HG03196 (cell line): ENCODE data around the gene PGR.

Experiments
- ATAC-seq: cut with Tn5 transposase; IDR thresholded peaks from one replicate; pipeline ENCODE4 v1.9.1; 2021; ENCODE audit not compliant: unreplicated experiment

Gene PGR

DNA sequence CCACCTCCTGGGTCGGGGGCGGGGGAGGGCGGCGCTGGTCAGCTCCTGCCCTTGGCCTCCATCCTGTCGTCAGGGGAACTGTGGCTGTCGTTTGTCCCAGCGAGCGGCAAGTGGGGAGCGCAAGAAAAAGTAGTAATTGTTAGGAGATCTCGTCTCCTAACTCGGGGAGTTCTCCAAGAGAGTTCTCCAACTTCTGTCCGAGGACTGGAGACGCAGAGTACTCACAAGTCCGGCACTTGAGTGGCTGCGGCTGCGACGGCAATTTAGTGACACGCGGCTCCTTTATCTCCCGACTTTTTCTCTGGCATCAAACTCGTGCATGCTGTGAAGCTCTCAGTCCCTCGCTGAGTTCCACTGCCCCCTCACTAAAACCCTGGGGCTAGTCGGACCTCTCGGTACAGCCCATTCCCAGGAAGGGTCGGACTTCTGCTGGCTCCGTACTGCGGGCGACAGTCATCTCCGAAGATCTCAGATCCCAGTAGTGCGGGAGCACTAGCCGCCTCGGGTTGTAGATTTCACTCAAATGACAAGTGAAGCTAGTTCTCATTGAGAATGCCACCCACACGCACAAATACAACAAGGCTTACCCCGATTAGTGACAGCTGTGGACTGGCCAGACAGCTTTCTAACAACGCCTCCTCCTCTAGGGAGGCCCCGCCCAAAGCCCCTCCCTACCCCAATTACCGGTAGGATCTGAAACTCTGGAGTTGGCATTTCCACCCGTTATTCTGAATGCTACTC lies at the start of gene PGR:
Gene PGR (minus strand): TSS at position 611 of the 741 bp plus-strand sequence. CDS start 743 bp downstream, outside the sequence.
- ATAC-seq, result no peak

DNA sequence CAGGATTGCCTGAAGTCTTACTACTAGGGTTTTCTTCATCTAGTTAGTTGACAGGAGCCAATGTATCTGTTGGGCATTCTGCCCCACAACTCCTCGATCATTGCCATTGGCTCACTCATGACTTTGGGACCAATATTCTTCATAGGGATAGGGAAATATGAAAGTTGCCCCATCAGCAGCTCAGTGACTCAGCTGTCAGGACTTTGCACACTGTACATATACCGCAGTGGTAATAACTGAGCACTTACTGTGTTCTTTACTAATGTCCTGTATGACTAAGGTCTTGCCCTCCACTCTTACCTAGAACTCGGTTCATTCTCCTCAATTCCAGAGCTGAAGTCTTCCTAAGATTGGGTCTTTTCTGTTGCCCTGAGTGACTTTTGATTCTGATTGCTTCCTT lies 46.8 kb upstream of the PGR start:
- ATAC-seq, result no peak

DNA sequence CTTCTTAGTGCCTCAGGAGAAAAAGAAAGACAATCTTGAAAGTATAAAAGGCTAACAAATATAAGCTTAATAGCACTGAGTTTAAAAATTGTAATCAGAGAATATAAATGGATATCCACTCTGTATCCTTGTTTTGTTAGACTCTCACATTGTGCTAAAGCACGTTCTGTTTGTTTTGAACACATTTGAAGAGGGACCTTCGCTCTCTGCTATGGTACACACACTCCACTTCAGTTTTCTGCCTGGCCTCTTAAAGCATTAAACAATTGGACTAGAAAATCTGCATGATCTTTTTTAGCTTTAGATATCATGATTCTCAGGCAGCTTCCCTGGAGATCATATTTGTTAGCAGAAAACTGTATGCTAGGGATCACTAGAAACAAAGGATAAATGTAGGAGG lies 40.3 kb upstream of the PGR start:
- ATAC-seq, result no peak

DNA sequence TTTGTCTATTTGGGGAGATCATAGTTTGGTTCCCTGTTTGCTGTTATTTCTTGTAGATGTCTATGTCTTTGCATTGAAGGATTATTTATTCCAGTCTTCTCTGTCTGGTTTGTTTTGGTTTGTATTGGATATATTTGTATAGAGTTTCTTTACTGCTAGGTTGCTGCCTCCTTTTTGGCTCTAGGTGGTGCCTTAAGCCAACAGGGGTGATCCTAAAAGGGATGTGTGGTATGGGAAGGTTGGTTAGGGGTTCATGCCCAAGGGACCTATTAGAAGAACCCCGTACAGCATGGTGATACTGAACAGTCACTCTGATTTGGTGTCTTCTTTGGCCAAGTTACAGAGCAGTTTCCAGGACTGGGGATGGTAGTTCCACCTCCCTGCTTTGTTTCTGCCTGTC lies 36.4 kb upstream of the PGR start:
- ATAC-seq, result no peak

DNA sequence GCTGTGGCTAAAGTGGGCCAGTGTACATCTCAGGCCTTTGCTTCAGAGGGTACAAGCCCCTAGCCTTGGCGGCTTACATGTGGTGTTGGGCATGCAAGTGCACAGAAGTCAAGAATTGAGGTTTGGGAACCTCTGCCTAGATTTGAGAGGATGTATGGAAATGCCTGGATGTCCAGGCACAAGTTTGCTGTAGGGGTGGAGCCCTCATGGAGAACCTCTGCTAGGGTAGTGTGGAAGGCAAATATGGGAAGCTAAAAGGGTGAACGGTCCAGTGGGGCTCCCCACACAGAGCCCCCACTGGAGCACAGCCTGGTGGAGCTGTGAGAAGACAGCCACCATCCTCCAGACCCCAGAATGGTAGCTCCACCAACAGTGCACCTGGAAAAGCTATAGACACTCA lies 28.5 kb upstream of the PGR start:
- ATAC-seq, result no peak

DNA sequence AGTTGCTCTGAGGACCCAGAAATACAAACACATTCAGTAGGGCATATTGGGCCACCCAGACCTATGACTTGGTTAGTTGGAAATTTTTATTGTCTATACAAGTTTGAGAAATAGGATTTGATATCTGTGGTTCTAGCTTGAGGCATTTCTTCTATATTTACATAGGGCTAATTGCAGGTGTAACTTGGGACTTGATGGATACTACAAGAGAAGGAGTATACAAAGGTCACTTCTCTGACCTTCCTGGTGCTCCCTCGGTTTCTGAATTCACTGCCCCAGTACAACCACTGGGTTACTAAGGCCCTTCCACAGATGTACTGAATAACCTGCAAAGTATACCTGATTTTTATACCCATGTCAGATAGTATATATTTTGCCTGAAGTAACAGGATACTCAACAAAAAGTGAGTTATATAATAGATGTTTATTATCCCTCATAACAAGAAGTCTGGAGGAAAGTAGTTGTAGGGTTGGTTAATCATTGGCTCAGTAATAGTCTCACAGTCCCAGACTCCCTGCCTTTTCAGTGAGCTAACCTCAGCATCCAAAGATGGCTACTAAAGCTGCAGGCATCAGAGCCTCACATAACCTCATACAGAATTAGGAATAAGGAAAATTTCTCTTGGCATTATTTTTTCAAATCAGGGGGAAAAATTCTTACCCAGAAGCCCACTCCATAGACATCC lies 8.8 kb upstream of the PGR start:
- ATAC-seq, result no peak

DNA sequence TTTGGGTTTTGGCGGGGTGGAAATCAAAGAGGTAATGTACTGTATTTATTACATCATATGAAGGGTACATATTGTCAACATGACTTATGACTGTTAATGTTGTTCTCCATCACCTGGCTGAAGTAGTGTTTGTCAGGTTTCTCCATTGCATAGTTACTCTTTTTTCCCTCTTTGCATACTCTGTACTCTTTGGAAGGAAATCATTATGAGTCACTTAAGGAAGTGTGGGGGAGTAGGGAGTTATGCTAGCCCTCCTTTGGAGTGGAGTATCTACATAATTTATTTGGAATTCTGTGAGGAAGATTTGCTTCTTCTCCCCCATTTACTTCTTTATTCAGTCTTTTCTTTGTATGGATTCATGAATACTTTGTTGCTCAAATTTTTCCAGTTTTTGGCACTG lies 3.6 kb upstream of the PGR start:
- ATAC-seq, result no peak

DNA sequence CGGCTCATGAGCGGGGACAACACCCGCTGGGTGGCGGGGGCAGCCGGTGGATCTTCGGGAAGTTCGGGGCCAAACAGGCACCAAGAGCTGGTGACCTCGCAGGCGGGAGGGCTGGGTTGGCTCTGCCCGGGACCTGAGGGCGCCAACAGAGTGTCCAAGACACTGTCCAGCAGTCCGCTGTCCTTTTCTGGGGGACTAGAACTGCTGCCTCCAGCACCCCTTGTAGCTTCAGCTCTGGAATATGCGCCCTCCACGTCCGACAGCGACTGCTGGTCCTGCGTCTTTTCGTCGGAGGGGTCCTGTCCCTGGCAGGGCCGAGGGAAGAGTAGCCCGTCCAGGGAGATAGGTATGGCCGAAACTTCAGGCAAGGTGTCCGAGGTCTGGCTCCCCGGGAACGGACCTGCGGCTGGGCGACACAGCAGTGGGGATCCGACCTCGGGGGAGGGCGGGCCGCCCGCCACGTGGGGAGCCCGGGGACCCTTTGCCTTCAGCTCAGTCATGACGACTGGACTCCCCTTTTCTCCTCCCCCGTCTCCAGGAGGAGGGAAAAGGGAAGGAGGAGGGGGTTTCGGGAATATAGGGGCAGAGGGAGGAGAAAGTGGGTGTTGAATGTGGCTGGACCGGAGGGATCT lies 926 bp downstream of the PGR start:
- no peak for ATAC-seq

DNA sequence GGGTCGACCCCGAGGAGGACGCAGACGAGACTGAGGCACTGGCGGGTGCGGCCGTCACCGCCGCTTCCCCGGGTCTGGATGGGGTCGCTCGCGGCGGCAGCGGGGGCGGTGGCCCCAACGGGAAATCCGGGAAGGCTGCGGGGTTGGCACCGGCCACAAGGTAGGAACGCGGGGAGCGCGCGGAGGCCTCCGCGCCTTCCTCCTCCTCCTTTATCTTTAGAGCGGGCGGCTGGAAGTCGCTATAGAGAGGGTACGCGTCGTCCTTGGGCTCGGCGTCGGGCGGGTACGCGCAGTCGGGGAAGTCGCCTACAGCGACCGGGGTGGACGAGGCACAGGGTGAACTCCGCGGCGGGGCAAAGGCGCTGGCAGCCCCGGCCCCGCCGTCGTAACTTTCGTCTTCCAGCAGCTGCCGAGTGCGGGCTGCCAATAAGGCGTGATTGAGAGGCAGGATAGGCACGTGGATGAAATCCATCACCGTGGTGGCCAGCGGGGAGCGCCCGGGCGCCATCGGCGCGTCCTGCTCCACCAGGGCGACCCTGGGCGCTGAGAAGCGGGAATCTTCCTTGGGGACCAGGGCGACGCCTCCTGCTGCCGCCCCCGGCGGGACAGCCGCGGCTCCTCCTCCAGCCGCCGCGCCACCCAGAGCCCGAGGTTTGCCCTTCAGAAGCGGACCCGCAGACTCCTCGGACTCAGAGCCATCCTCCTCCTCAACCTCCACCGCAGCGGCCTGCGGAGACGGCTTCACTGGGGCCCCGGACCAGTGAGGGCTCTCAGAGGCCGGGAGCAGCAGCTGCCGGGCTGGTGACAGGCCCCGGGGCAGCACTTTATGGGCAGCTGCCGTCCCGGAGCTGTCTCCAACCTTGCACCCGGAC lies 1.7 kb downstream of the PGR start:
- ATAC-seq, result no peak

DNA sequence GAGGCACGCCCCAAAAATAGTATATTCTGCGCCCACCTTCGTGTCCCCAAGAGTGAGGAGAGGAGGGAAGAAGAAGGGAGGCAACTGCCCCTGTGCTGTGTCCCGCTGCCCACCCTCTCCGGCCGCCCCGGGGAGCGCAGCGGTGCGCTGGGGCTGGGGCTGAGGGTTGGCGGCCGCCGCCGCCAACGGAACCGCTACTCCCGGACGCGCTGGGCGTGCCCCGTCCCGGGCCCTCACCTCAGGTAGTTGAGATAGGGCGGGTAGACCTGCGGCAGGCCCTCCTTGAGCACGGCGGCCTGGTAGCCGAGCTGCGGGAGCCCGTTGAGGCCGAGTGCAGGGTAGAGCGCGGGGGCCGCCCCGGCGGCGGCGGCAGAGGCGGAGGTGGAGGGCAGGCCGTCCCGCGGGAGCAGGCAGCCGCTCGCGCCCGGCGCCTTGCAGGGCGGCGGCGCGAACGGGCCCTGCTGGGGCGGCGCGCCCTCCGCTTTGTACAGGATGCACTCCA lies 2.4 kb downstream of the PGR start:
- ATAC-seq, result no peak

DNA sequence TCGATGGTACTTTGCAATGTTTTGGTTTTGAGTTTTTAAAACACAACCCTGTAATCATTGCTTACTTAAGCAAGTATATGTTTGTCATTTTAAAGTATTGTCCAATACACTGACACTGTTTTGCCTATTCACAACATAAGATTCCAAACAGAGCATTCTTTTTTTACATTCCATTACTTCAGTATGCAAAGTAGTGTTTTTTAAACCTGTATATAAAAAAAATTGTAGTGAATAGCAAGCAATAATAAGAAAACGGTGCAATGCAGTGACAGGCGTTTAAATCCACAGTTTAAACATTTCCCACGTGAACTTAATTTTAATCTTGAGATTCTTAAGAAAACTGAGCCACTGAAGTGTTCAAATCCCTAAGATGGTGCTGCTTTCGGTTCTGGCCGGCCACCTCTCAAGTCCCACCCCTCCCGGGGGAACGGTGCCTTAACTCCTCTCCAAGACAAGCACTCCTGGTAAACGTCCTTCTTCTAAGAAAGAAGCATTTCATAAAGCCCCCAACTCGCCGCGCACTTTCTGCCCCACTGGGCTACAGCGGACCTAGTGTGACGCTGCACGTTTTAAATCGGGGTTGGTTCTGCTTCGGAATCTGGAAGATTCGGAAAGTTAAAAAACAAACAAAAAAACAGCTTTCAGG lies 2.9 kb downstream of the PGR start:
- no peak for ATAC-seq

DNA sequence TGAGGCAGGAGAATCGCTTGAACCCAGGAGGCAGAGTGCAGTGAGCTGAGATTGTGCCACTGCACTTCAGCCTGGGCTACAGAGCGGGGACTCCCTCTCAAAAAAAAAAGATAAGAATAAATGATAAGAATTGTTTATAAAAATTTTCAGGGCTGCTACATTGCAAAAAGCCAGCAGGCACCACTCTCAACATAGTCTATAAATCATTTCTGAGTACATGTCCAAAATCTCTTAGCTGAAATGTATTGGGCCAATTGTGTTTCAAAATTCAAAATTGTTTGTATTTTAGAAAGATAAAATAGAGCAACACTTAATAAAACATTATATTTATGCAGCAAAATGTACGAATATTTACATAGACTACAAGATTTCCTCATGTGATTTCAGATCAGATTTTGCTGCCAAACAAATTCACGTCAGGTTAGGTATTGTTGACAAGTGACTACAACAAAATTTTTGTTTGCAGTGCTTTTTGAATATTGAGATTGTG lies 13.9 kb downstream of the PGR start:
- ATAC-seq, result no peak

DNA sequence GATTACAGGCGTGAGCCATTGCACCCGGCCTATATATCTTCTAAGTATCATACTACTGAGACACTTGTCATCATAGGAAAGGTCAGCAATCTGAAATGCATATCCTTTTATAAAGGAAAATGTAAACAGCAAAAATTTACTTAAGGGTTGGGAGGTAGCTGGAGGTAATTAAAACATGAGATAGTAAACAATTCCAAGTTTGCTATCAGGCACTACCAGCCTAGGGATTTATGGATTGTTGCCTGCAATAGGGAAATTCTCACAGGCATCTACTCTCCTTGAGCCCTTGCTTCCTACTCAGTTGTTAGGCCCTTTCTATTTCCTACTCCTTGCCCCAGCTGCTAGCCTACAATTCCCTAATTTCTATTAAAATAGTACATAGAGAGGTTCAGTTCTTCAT lies 16.1 kb downstream of the PGR start:
- ATAC-seq, result no peak

DNA sequence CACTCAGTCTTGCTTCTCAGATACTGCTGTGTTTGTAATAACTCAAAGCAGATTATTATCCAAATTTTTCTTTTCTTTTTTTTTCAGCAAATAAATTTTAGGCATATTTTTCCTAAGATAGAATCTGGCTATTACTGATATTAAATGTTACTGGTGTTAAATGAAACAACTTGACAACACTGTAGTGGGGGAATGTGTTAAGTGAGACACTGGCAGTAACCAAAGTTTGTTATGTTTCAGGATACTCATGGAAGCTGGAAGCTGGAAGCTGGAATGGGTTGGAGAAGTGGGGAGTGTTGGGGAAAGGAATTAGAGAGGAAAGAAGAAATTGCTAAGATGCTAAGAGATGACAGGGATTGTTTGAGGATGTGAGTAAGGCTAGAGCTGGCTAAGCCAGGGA lies 24.9 kb downstream of the PGR start:
- ATAC-seq, result no peak

DNA sequence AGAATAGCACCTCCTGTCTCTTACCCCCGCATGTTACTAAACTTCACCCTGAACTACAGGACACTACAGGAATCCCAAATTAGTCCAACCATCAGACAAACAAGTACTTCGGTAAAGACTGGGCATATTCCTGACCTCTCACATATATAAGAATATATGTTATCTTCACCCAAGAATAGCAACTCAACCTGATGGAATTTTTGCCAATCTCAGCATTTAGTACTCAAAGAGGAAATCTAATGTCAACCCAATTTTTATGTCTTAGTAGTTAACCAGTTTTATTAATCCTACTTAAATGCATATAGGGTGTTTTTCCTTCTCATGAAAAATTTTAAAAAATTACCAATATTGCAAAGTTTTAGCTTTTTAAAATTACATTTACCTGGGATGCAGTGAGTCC lies 26.2 kb downstream of the PGR start:
- ATAC-seq, result no peak

DNA sequence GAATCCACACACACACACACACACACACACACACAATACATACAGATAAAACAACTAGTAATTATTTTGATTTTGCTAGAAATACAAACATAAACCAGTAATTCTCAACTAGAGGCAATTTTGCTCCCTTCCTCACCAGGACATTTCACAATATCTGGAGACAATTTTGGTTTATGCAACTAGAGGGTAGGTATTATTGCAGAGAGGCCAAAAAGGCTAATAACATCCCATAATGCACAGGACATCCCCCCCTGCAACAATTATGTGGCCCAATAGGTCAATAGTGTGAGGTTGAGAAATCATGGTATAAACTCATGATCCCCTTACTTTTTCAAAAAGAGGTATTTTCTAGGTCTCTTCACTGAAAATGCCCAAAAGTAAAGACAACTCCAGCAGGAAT lies 29.0 kb downstream of the PGR start:
- no peak for ATAC-seq

DNA sequence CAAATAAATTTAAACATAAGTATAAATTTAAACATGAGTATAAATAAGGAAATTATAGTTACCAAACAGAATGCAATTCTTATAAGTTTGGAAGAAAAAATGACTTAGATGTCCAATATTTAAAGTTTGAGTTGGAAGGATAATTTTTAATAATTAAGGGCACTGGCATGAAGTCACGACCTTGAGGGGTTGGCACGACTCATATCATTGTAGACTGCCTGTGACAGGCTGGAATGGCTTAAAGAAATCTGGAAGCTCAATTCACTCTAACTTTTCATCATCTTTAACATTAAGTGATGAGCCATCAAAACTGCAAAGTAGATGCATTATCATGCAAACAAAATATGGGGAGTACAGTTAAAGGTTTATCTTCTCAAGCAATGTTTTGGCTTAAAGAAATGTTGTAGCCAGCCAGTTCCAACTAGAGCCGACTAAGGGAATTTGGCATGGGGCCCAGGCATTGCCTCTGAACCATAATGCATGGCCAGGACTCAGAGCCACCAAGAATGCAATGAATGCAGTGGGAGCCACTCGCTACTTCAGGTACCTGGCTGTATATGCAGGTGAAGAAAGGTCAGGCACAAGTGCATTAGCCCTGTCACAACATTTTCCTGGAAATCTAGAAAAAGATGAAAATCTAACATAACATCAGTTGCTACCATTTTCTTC lies 33.4 kb downstream of the PGR start:
- ATAC-seq, result no peak

DNA sequence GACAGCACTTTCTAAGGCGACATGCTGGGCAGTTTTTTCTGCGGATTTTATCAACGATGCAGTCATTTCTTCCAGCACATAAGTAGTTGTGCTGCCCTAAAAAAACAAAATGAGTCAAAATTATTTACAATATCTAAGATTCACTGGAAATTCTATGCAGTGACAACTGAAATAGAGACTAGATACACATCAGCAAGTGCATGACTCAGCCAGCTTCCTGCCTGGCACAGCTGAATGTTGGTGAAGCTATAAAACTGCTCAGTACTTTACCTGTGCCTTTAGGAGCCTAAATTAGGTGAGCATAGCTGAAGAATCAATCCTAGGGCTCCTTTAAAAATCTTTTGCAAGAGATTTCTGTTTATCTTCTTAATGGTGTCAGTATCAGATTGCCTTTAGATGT lies 37.8 kb downstream of the PGR start:
- no peak for ATAC-seq

DNA sequence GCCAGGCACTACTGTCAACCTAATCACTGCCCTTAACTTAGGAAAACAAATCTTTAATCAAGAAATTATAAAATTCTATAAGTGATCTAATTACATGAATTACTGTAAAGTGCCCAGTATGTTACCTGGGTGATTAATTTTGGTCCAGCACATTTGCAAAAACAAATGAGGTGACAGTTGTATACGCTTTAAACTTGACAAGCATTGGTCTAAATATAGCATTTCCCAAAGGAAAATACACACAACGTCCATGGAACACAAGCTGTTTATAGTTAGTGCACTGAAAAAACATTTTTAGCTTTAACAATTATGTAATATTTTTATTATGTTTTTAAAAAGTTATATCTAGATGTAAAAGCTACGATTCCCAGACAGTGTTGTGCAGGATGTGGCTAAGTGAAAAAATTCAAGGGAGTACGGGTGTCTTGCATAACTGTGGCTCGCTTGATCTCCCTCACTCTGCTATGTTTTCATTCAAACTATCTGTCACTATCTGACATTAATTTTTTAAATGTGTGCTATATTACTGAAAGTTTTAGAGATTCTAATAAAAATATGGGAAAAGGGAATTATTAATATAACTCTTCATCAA lies 38.8 kb downstream of the PGR start:
- no peak for ATAC-seq

DNA sequence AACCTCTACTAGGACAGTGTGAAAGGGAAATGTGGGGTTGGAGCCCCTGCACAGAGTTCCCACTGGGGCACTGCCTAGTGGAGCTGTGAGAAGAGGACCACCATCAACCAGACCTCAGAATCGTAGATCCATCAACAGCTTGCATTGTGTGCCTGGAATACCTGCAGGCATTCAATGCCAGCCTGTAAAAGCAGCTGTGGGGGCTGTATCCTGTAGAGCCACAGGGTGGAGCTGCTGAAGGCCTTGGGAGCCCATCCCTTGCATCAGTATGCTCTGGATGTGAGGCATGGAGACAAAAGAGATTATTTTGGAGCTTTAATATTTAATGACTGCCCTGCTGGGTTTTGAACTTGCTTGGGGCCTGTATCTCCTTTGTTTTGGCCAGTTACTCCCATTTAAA lies 46.3 kb downstream of the PGR start:
- ATAC-seq, result no peak
